Measurements from ENCODE around the gene PLCB1.

PLCB1 gene

GRCh38 chr20:8663424-8663823 lies 531.4 kb downstream of the PLCB1 start:
- TF ChIP-seq CTCF (IDR thresholded peaks at IDR 0.05; ENCODE audit: borderline replicate concordance, extremely low read depth, low read length, poor library complexity, severe bottlenecking) (no peak), EZH2 (IDR thresholded peaks at IDR 0.05; ENCODE audit: borderline replicate concordance, low read depth, low read length, severe bottlenecking) (no peak)
- H3K9ac ChIP-seq (ENCODE audit: low read depth, low read length), result no peak overlapping the region
- no peak overlapping the region for H2AFZ ChIP-seq (ENCODE audit: low read depth, low read length)
- no peak for DNase-seq
- no peak for ATAC-seq (ENCODE audit: insufficient read depth, low read depth)
- H3K4me3 ChIP-seq (ENCODE audit: low read depth in 1 of 2, low read length in 2 of 2), result no peak overlapping the region
- no peaks in the 10 kb centered on the region for H3K4me1 ChIP-seq (ENCODE audit: insufficient read depth, low read length)
- H3K36me3 ChIP-seq (ENCODE audit: insufficient read depth, low read length), result peaks cover 16% of the 10 kb centered on the region; the same call in 1 of the 2 replicates
- no peaks in the 10 kb centered on the region for H3K79me2 ChIP-seq (ENCODE audit: insufficient read depth, low read length)
- H3K27ac ChIP-seq (ENCODE audit: low read length), result no peak overlapping the region
- H3K27me3 ChIP-seq (ENCODE audit: insufficient read depth, low read length, poor library complexity), result no peaks in the 10 kb centered on the region
- H4K20me1 ChIP-seq (ENCODE audit: insufficient read depth, low read length), result 0 out of 2 replicates have a peak, but pooled peaks cover 3% of the 10 kb centered on the region
- no peaks in the 10 kb centered on the region for H3K9me3 ChIP-seq (ENCODE audit: insufficient read depth, low read length, severe bottlenecking)
- no peak overlapping the region for H3K4me2 ChIP-seq (ENCODE audit: insufficient read depth, low read length)

GRCh38 chr20:8664778-8665177 lies 532.7 kb downstream of the PLCB1 start:
- no peak overlapping the region for H3K27ac ChIP-seq (ENCODE audit: low read length)
- ATAC-seq (ENCODE audit: insufficient read depth, low read depth), result no peak
- H4K20me1 ChIP-seq (ENCODE audit: insufficient read depth, low read length), result 0 out of 2 replicates have a peak, but pooled peaks cover 3% of the 10 kb centered on the region
- H3K27me3 ChIP-seq (ENCODE audit: insufficient read depth, low read length, poor library complexity), result no peaks in the 10 kb centered on the region
- H3K4me3 ChIP-seq (ENCODE audit: low read depth in 1 of 2, low read length in 2 of 2), result no peak overlapping the region
- H3K4me1 ChIP-seq (ENCODE audit: insufficient read depth, low read length), result peaks cover 8% of the 10 kb centered on the region
- TF ChIP-seq EZH2 (IDR thresholded peaks at IDR 0.05; ENCODE audit: borderline replicate concordance, low read depth, low read length, severe bottlenecking) (no peak), CTCF (IDR thresholded peaks at IDR 0.05; ENCODE audit: borderline replicate concordance, extremely low read depth, low read length, poor library complexity, severe bottlenecking) (no peak)
- H2AFZ ChIP-seq (ENCODE audit: low read depth, low read length), result no peak overlapping the region
- no peaks in the 10 kb centered on the region for H3K79me2 ChIP-seq (ENCODE audit: insufficient read depth, low read length)
- no peak overlapping the region for H3K9ac ChIP-seq (ENCODE audit: low read depth, low read length)
- no peaks in the 10 kb centered on the region for H3K9me3 ChIP-seq (ENCODE audit: insufficient read depth, low read length, severe bottlenecking)
- H3K36me3 ChIP-seq (ENCODE audit: insufficient read depth, low read length), result peaks cover 15% of the 10 kb centered on the region; the same call in 1 of the 2 replicates
- DNase-seq, result no peak
- no peak overlapping the region for H3K4me2 ChIP-seq (ENCODE audit: insufficient read depth, low read length)

GRCh38 chr20:8667306-8667705 lies 535.2 kb downstream of the PLCB1 start:
- H3K4me3 ChIP-seq (ENCODE audit: low read depth in 1 of 2, low read length in 2 of 2), result no peak overlapping the region
- no peaks in the 10 kb centered on the region for H3K27me3 ChIP-seq (ENCODE audit: insufficient read depth, low read length, poor library complexity)
- H3K9me3 ChIP-seq (ENCODE audit: insufficient read depth, low read length, severe bottlenecking), result no peaks in the 10 kb centered on the region
- H3K36me3 ChIP-seq (ENCODE audit: insufficient read depth, low read length), result peaks cover 22% of the 10 kb centered on the region; the same call in 1 of the 2 replicates
- 0 out of 2 replicates have a peak, but pooled peaks cover 3% of the 10 kb centered on the region for H4K20me1 ChIP-seq (ENCODE audit: insufficient read depth, low read length)
- ATAC-seq (ENCODE audit: insufficient read depth, low read depth) (no peak), DNase-seq (no peak)
- peaks cover 20% of the 10 kb centered on the region for H3K4me1 ChIP-seq (ENCODE audit: insufficient read depth, low read length)
- no peak for TF ChIP-seq CTCF (IDR thresholded peaks at IDR 0.05; ENCODE audit: borderline replicate concordance, extremely low read depth, low read length, poor library complexity, severe bottlenecking)
- no peak overlapping the region for H3K9ac ChIP-seq (ENCODE audit: low read depth, low read length)
- no peak overlapping the region for H2AFZ ChIP-seq (ENCODE audit: low read depth, low read length)
- no peak overlapping the region for H3K4me2 ChIP-seq (ENCODE audit: insufficient read depth, low read length)
- no peak overlapping the region for H3K27ac ChIP-seq (ENCODE audit: low read length)
- no peaks in the 10 kb centered on the region for H3K79me2 ChIP-seq (ENCODE audit: insufficient read depth, low read length)
